Measurements from ENCODE around the gene HSPH1. TPM values are rescaled to one million over a fixed set of nuclear protein-coding genes. Genes with fewer than 3 reads are reported as not detected.

Gene HSPH1
- total and polyA plus RNA-seq, 4 donors: 11.0 to 30.3 (median 20.3) TPM

DNA sequence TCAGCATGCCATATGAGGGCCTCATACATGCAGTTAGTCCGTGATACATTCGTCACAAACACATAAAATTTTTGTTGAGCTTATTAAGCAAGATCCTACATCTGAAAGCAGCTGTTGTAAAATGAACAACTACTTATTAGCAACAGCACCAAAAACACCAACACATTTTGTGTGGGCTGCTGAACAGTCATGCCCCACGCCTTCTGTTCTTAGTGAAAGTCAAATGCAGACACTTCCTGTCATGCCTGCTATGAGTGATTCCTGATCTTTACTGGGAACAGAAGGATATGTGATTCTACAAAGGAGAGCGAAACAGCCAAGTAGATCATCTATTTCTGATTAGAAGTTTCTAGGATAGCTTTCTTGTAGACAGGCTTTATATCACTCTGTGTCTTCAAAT, 33.9 kb upstream of the HSPH1 start:
- 96% methylated on average over 4 of the region's 4 CpGs for WGBS
- Histone ChIP-seq H3K36me3 (ENCODE audit: control insufficient read depth in 4 of 4, insufficient read depth in 3 of 4, low read depth in 1 of 4, low read length in 3 of 4) (no peaks in the 10 kb centered on the region), H3K9me3 (ENCODE audit: control insufficient read depth in 4 of 4, low read length in 3 of 4) (no peaks in the 10 kb centered on the region), H3K4me3 (ENCODE audit: low read depth in 1 of 3, low read length in 3 of 3) (no peak overlapping the region), H3K27me3 (ENCODE audit: control insufficient read depth in 4 of 4, insufficient read depth in 4 of 4, low read length in 3 of 4) (no peaks in the 10 kb centered on the region), H3K4me1 (ENCODE audit: control insufficient read depth in 4 of 4, insufficient read depth in 4 of 4, low read length in 3 of 4) (peaks cover 0 to 6% (median 2%) of the 10 kb centered on the region in 4 donors), H3K9ac (ENCODE audit: low read depth in 1 of 2, low read length in 2 of 2) (no peak overlapping the region), H3K27ac (ENCODE audit: low read depth in 1 of 2, low read length in 2 of 2) (no peak overlapping the region)
- TF ChIP-seq, protein P1, sequence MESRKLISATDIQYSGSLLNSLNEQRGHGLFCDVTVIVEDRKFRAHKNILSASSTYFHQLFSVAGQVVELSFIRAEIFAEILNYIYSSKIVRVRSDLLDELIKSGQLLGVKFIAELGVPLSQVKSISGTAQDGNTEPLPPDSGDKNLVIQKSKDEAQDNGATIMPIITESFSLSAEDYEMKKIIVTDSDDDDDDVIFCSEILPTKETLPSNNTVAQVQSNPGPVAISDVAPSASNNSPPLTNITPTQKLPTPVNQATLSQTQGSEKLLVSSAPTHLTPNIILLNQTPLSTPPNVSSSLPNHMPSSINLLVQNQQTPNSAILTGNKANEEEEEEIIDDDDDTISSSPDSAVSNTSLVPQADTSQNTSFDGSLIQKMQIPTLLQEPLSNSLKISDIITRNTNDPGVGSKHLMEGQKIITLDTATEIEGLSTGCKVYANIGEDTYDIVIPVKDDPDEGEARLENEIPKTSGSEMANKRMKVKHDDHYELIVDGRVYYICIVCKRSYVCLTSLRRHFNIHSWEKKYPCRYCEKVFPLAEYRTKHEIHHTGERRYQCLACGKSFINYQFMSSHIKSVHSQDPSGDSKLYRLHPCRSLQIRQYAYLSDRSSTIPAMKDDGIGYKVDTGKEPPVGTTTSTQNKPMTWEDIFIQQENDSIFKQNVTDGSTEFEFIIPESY (IDR thresholded peaks at IDR 0.05): no peak
- no peak for DNase-seq (ENCODE audit: low spot score)

- Histone ChIP-seq H3K4me1 (ENCODE audit: control insufficient read depth in 4 of 4, insufficient read depth in 4 of 4, low read length in 3 of 4) (no peaks in the 10 kb centered on the region), H3K27ac (ENCODE audit: low read depth in 1 of 2, low read length in 2 of 2) (no peak overlapping the region), H3K9me3 (ENCODE audit: control insufficient read depth in 4 of 4, low read length in 3 of 4) (peaks cover 0 to 3% (median 1%) of the 10 kb centered on the region in 4 donors), H3K4me3 (ENCODE audit: low read depth in 1 of 3, low read length in 3 of 3) (no peak overlapping the region), H3K9ac (ENCODE audit: low read depth in 1 of 2, low read length in 2 of 2) (no peak overlapping the region), H3K36me3 (ENCODE audit: control insufficient read depth in 4 of 4, insufficient read depth in 3 of 4, low read depth in 1 of 4, low read length in 3 of 4) (no peaks in the 10 kb centered on the region), H3K27me3 (ENCODE audit: control insufficient read depth in 4 of 4, insufficient read depth in 4 of 4, low read length in 3 of 4) (no peaks in the 10 kb centered on the region)
- no peak for DNase-seq (ENCODE audit: low spot score)
- WGBS: 96% methylated on average over 6 of the region's 6 CpGs
- TF ChIP-seq JUND (IDR thresholded peaks at IDR 0.05) (no peak), HNF4A (conservative IDR thresholded peaks at IDR 0.05) (no peak)
These were observed 30.6 kb upstream of the HSPH1 start for GRCh38 chr13:31192306-31192705.

DNA sequence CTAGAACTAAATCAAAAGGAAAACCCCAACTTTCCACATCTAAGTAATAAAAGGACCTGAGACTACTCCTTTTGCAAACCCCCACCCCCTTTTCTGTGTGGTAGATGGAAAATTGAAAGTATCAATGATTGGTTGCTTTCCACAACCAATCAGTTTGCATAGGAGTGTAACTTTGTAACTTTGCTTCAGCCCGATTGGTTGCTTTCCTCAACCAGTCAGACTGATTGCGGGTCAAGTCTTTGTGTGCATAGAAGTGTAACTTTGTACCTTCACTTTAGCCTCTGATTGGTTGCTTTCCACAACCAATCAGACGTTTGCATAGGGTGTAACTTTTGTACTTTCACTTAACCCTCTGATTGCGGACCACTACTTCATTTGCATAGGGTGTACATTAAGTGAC, 30.0 kb upstream of the HSPH1 start:
- H3K4me1 ChIP-seq (ENCODE audit: control insufficient read depth in 4 of 4, insufficient read depth in 4 of 4, low read length in 3 of 4): no peaks in the 10 kb centered on the region

DNA sequence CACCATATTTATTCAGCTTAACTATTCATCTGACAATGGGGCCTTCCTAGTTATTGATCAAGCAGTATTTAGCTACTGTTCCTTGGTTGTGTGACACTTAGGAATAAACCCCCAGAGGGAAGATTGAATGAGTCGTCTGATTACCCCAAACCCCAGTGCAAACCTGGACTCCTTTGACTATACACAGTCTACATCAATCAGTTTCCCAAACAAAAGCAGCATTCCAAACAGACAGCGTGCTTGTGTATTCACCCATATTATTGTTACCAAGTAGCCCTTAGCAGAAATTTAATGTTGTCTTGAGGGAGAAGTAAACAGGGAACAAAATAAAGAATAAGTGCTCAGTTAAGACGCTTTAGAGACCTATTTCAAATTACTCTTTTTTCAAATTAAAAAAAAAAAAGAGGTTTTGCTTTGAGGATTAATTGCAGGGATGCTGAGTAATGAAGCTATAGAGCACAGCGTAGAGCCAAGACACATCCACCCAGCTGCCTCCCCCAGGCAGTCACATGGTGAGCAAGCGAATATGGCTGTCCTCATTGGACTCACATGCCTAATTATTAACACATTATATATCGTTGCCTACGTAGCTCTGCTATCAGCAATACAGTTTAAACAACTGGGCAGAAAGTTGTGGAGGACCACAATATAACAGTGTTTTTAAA, 23.4 kb upstream of the HSPH1 start:
- WGBS: 84% methylated on average over 7 of the region's 7 CpGs
- no peak overlapping the region for H3K9ac ChIP-seq (ENCODE audit: low read depth in 1 of 2, low read length in 2 of 2)
- no peaks in the 10 kb centered on the region for H3K4me1 ChIP-seq (ENCODE audit: control insufficient read depth in 4 of 4, insufficient read depth in 4 of 4, low read length in 3 of 4)
- peaks cover 0 to 3% (median 1%) of the 10 kb centered on the region in 4 donors for H3K9me3 ChIP-seq (ENCODE audit: control insufficient read depth in 4 of 4, low read length in 3 of 4)
- no peak overlapping the region for H3K27ac ChIP-seq (ENCODE audit: low read depth in 1 of 2, low read length in 2 of 2)
- no peaks in the 10 kb centered on the region for H3K36me3 ChIP-seq (ENCODE audit: control insufficient read depth in 4 of 4, insufficient read depth in 3 of 4, low read depth in 1 of 4, low read length in 3 of 4)
- H3K4me3 ChIP-seq (ENCODE audit: low read depth in 1 of 3, low read length in 3 of 3): no peak overlapping the region
- H3K27me3 ChIP-seq (ENCODE audit: control insufficient read depth in 4 of 4, insufficient read depth in 4 of 4, low read length in 3 of 4): no peaks in the 10 kb centered on the region
- DNase-seq (ENCODE audit: low spot score): no peak
- TF ChIP-seq HNF4A (conservative IDR thresholded peaks at IDR 0.05): no peak
- TF ChIP-seq YY1 (IDR thresholded peaks at IDR 0.05): no peak
- no peak for TF ChIP-seq MAX (IDR thresholded peaks at IDR 0.05)
- TF ChIP-seq TAF1 (conservative IDR thresholded peaks at IDR 0.05): no peak
- no peak for TF ChIP-seq RAD21 (IDR thresholded peaks at IDR 0.05)
- TF ChIP-seq JUND (IDR thresholded peaks at IDR 0.05): no peak
- TF ChIP-seq FOXA1 (IDR thresholded peaks at IDR 0.05): no peak
- TF ChIP-seq REST (IDR thresholded peaks at IDR 0.05): no peak
- TF ChIP-seq, protein P1 (IDR thresholded peaks at IDR 0.05): no peak
- no peak for TF ChIP-seq EGR1 (IDR thresholded peaks at IDR 0.05; ENCODE audit: low read depth in 2 of 2)
- no peak for TF ChIP-seq CTCF (IDR thresholded peaks at IDR 0.05; ENCODE audit: low read depth, low read length, missing input control)
- no peak for TF ChIP-seq SP1 (IDR thresholded peaks at IDR 0.05)

More for the DNA sequence above, 30.0 kb upstream of the HSPH1 start:
- 56% methylated on average over 4 of the region's 4 CpGs for WGBS
- H3K4me3 ChIP-seq (ENCODE audit: low read depth in 1 of 3, low read length in 3 of 3): no peak overlapping the region
- H3K36me3 ChIP-seq (ENCODE audit: control insufficient read depth in 4 of 4, insufficient read depth in 3 of 4, low read depth in 1 of 4, low read length in 3 of 4): no peaks in the 10 kb centered on the region
- no peaks in the 10 kb centered on the region for H3K27me3 ChIP-seq (ENCODE audit: control insufficient read depth in 4 of 4, insufficient read depth in 4 of 4, low read length in 3 of 4)
- no peak for TF ChIP-seq RAD21 (IDR thresholded peaks at IDR 0.05)
- TF ChIP-seq HNF4A (conservative IDR thresholded peaks at IDR 0.05): peak in 1 of 2 donors; percentile 29
- no peak overlapping the region for H3K27ac ChIP-seq (ENCODE audit: low read depth in 1 of 2, low read length in 2 of 2)
- peaks cover 0 to 3% (median 1%) of the 10 kb centered on the region in 4 donors for H3K9me3 ChIP-seq (ENCODE audit: control insufficient read depth in 4 of 4, low read length in 3 of 4)
- DNase-seq (ENCODE audit: low spot score): no peak
- H3K9ac ChIP-seq (ENCODE audit: low read depth in 1 of 2, low read length in 2 of 2): no peak overlapping the region
